ENCODE results near the gene RCAN2.

GRCh38 chr6:46174904-46175303, 316.3 kb downstream of the RCAN2 start:
- no peak for TF ChIP-seq POLR2AphosphoS5 (IDR thresholded peaks at IDR 0.05; ENCODE audit: low read depth, low read length)
- no peak for TF ChIP-seq SIN3A (IDR thresholded peaks at IDR 0.05; ENCODE audit: borderline replicate concordance, insufficient read depth, low read length)
- TF ChIP-seq, protein P1, sequence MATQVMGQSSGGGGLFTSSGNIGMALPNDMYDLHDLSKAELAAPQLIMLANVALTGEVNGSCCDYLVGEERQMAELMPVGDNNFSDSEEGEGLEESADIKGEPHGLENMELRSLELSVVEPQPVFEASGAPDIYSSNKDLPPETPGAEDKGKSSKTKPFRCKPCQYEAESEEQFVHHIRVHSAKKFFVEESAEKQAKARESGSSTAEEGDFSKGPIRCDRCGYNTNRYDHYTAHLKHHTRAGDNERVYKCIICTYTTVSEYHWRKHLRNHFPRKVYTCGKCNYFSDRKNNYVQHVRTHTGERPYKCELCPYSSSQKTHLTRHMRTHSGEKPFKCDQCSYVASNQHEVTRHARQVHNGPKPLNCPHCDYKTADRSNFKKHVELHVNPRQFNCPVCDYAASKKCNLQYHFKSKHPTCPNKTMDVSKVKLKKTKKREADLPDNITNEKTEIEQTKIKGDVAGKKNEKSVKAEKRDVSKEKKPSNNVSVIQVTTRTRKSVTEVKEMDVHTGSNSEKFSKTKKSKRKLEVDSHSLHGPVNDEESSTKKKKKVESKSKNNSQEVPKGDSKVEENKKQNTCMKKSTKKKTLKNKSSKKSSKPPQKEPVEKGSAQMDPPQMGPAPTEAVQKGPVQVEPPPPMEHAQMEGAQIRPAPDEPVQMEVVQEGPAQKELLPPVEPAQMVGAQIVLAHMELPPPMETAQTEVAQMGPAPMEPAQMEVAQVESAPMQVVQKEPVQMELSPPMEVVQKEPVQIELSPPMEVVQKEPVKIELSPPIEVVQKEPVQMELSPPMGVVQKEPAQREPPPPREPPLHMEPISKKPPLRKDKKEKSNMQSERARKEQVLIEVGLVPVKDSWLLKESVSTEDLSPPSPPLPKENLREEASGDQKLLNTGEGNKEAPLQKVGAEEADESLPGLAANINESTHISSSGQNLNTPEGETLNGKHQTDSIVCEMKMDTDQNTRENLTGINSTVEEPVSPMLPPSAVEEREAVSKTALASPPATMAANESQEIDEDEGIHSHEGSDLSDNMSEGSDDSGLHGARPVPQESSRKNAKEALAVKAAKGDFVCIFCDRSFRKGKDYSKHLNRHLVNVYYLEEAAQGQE (IDR thresholded peaks at IDR 0.05; ENCODE audit: insufficient read depth in 1 of 2, low read depth in 2 of 2, low read length in 2 of 2): no peak
- no peak for TF ChIP-seq TAF1 (IDR thresholded peaks at IDR 0.05; ENCODE audit: borderline replicate concordance, insufficient read depth, low read length)

Data from PFSK-1 (cell line).